NCI-H1092 treated with DMSO at 0.1 percent for 48 hours (cell line): Measurements from ENCODE around the gene FGF14.

Experiments used
- DNase-seq: peaks from one replicate; lab custom pipeline; 2025; lab: John Stamatoyannopoulos, UW

The FGF14 gene

GRCh38 chr13:102401766-102402165, at the start of gene FGF14:
TSS of gene FGF14 (minus strand) at chr13:102402048.
- no peak for DNase-seq

GRCh38 chr13:102443249-102443648, 41.4 kb upstream of the FGF14 start:
- DNase-seq, result no peak

GRCh38 chr13:102441085-102441484, 39.2 kb upstream of the FGF14 start:
- no peak for DNase-seq

GRCh38 chr13:102440259-102440936, 38.5 kb upstream of the FGF14 start:
- no peak for DNase-seq

GRCh38 chr13:102422690-102423089, 20.8 kb upstream of the FGF14 start:
- no peak for DNase-seq

GRCh38 chr13:102405499-102406100, 3.8 kb upstream of the FGF14 start:
- DNase-seq, result no peak

GRCh38 chr13:102402290-102402689, 442 bp upstream of the FGF14 start:
- DNase-seq, result no peak

- DNase-seq, result no peak
Measured at GRCh38 chr13:102401265-102401664, 583 bp downstream of the FGF14 start.

GRCh38 chr13:102400675-102401145, 1.1 kb downstream of the FGF14 start:
- DNase-seq, result peak; percentile 11

- peak; percentile 61 for DNase-seq
Measured at GRCh38 chr13:102399791-102400674, 1.8 kb downstream of the FGF14 start.

GRCh38 chr13:102395939-102396338, 5.9 kb downstream of the FGF14 start:
- DNase-seq, result no peak

GRCh38 chr13:102395174-102395573, 6.7 kb downstream of the FGF14 start:
- DNase-seq, result no peak

- DNase-seq, result peak; percentile 96
Measured at GRCh38 chr13:102394158-102395053, 7.4 kb downstream of the FGF14 start.

GRCh38 chr13:102392481-102393209, 9.2 kb downstream of the FGF14 start:
- DNase-seq, result no peak

GRCh38 chr13:102386461-102386860, 15.4 kb downstream of the FGF14 start:
- DNase-seq, result no peak

- no peak for DNase-seq
Measured at GRCh38 chr13:102380012-102380411, 21.8 kb downstream of the FGF14 start.

GRCh38 chr13:102376318-102376717, 25.5 kb downstream of the FGF14 start:
- DNase-seq, result no peak

- DNase-seq, result no peak
Measured at GRCh38 chr13:102374726-102375125, 27.1 kb downstream of the FGF14 start.

- DNase-seq, result no peak
Measured at GRCh38 chr13:102374233-102374632, 27.6 kb downstream of the FGF14 start.

- DNase-seq, result no peak
Measured at GRCh38 chr13:102373221-102373620, 28.6 kb downstream of the FGF14 start.

- no peak for DNase-seq
Measured at GRCh38 chr13:102369302-102369701, 32.5 kb downstream of the FGF14 start.
